HCT116 (cell line): Measurements from ENCODE around the gene MYO1E. TPM values are rescaled to one million over a fixed set of nuclear protein-coding genes. Genes with fewer than 3 reads are reported as not detected.

Experiments
- ATAC-seq: fragments of 200-7000 bp; cut with Tn5 transposase; 2 replicates; pipeline ENCODE4 v1.9.1; 2020; ENCODE audit warnings: mild to moderate bottlenecking, moderate library complexity
- BruUV-seq: library from RNA; stranded (reverse); fragments of 400-500 nt; replicated peaks from 2 replicates; lab custom pipeline; 2021; lab: Mats Ljungman, UMichigan
- CTCF ChIA-PET: fragments of 300-600 bp; sonication (Branson Sonifier 250); formaldehyde crosslinking; loops from one replicate; lab custom pipeline; 2021; ENCODE audit warnings: antibody characterized with exemption; lab: Charles Lee
- POLR2A ChIA-PET: fragments of 300-600, 350-600 bp; sonication (Branson Sonifier 250); formaldehyde crosslinking; loops from one replicate; lab custom pipeline; 2021; ENCODE audit warnings: antibody characterized with exemption; lab: Charles Lee
- RAD21 ChIA-PET, 2 experiments: fragments of 300-600 bp; sonication (Branson Sonifier 250); formaldehyde crosslinking; loops; one replicate each; lab custom pipeline; 2023; ENCODE audit warnings: low total read pairs in 2 of 2; ENCODE audit not compliant: uncharacterized antibody in 2 of 2, unreplicated experiment in 2 of 2, low non-redundant PET in 1 of 2; lab: Charles Lee
- DNase-seq: peaks from one replicate; pipeline ENCODE4 v3.0.0-alpha.2; 2010; ENCODE audit warnings: low read depth, low spot score
- H2AFZ ChIP-seq: fragments of 200-600 bp; shearing (Covaris generic), sonication (generic); 2 replicates; pipeline ENCODE4 v1.6.1; 2017; ENCODE audit warnings: low read depth, mixed run types, mixed read lengths, antibody characterized with exemption, low read length; ENCODE audit not compliant: poor library complexity, severe bottlenecking
- H3K27ac ChIP-seq: 2 replicates; pipeline ENCODE4 v1.5.1; 2012; ENCODE audit warnings: low read depth, low read length
- H3K27me3 ChIP-seq: fragments of 200-600 bp; sonication (generic); 2 replicates; pipeline ENCODE4 v1.6.1; 2016; ENCODE audit warnings: mixed run types, low read length, mixed read lengths; ENCODE audit not compliant: insufficient read depth
- H3K36me3 ChIP-seq, 2 experiments: fragments of 200-500 bp in 1 of 2; fragments of 200-600 bp in 1 of 2; sonication (Bioruptor generic) in 1 of 2; sonication (generic) in 1 of 2; 2 replicates each; pipeline versions ENCODE4 v1.5.1 to v1.6.1; 2014 to 2016; ENCODE audit warnings: low read length in 2 of 2, inconsistent platforms in 1 of 2, mixed read lengths in 1 of 2, mixed run types in 1 of 2; ENCODE audit not compliant: insufficient read depth in 2 of 2, control insufficient read depth in 1 of 2
- H3K4me1 ChIP-seq, 2 experiments: fragments of 200-600 bp in 1 of 2; sonication (generic) in 1 of 2; 2 replicates each; pipeline versions ENCODE4 v1.5.1 to v1.6.1; 2012 to 2017; ENCODE audit warnings: low read length in 2 of 2, inconsistent platforms in 1 of 2, mild to moderate bottlenecking in 1 of 2, mixed read lengths in 1 of 2, mixed run types in 1 of 2, moderate library complexity in 1 of 2; ENCODE audit not compliant: insufficient read depth in 2 of 2, control insufficient read depth in 1 of 2
- H3K4me2 ChIP-seq: fragments of 200-600 bp; sonication (generic); 2 replicates; pipeline ENCODE4 v1.6.1; 2017; ENCODE audit warnings: mixed run types, low read length, mixed read lengths
- H3K4me3 ChIP-seq, 2 experiments: fragments of 200-600 bp in 1 of 2; sonication (generic) in 1 of 2; replicated peaks in 1 of 2; 2 replicates each; pipeline ENCODE4 v1.5.1; 2011 to 2016; ENCODE audit warnings: low read length in 2 of 2, control low read depth in 1 of 2, low read depth in 1 of 2, mild to moderate bottlenecking in 1 of 2, mixed read lengths in 1 of 2, mixed run types in 1 of 2
- H3K79me2 ChIP-seq: fragments of 200-600 bp; sonication (generic); 2 replicates; pipeline ENCODE4 v1.6.1; 2017; ENCODE audit warnings: mild to moderate bottlenecking, mixed run types, low read length, moderate library complexity, mixed read lengths; ENCODE audit not compliant: insufficient read depth
- H3K9ac ChIP-seq: fragments of 200-600 bp; sonication (generic); 2 replicates; pipeline ENCODE4 v1.6.1; 2016; ENCODE audit warnings: low read length, mixed read lengths
- H3K9me2 ChIP-seq: fragments of 200-600 bp; sonication (generic), shearing (Covaris generic); 2 replicates; pipeline ENCODE4 v1.6.1; 2017; ENCODE audit warnings: mixed run types, mild to moderate bottlenecking, moderate library complexity; ENCODE audit not compliant: insufficient read depth
- H3K9me3 ChIP-seq, 2 experiments: fragments of 200-500 bp in 1 of 2; fragments of 200-600 bp in 1 of 2; sonication (Bioruptor generic) in 1 of 2; sonication (generic) in 1 of 2; 2 replicates each; pipeline ENCODE4 v1.6.1; 2014 to 2017; ENCODE audit warnings: low read length in 2 of 2, mixed read lengths in 2 of 2, inconsistent platforms in 1 of 2, low read depth in 1 of 2, mild to moderate bottlenecking in 1 of 2, mixed run types in 1 of 2, moderate library complexity in 1 of 2; ENCODE audit not compliant: control insufficient read depth in 1 of 2, insufficient read depth in 1 of 2
- H4K20me1 ChIP-seq: fragments of 200-600 bp; sonication (generic), shearing (Covaris generic); 2 replicates; pipeline ENCODE4 v1.6.1; 2017; ENCODE audit warnings: mixed run types, mild to moderate bottlenecking, moderate library complexity; ENCODE audit not compliant: insufficient read depth
- CBX3 ChIP-seq: IDR thresholded peaks from 2 replicates; pipeline ENCODE4 v1.6.1; 2012; ENCODE audit warnings: low read depth
- CEBPB ChIP-seq: IDR thresholded peaks from 2 replicates; pipeline ENCODE4 v1.6.1; 2012; ENCODE audit warnings: low read depth
- EGR1 ChIP-seq: IDR thresholded peaks from 2 replicates; pipeline ENCODE4 v1.6.1; 2012; ENCODE audit warnings: low read depth
- EZH2phosphoT487 ChIP-seq: fragments of 200-600 bp; IDR thresholded peaks from 2 replicates; pipeline ENCODE4 v1.6.1; 2018; ENCODE audit warnings: antibody characterized with exemption, borderline replicate concordance
- FOSL1 ChIP-seq: IDR thresholded peaks from 2 replicates; pipeline ENCODE4 v1.6.1; 2012; ENCODE audit warnings: low read depth
- JUND ChIP-seq: IDR thresholded peaks from 2 replicates; pipeline ENCODE4 v1.6.1; 2012
- POLR2A ChIP-seq: IDR thresholded peaks from 2 replicates; pipeline ENCODE4 v1.7.0; 2011; ENCODE audit warnings: borderline replicate concordance; ENCODE audit not compliant: insufficient read depth, insufficient read length; ENCODE audit errors: extremely low read depth
- POLR2AphosphoS5 ChIP-seq: IDR thresholded peaks from 2 replicates; pipeline ENCODE4 v1.6.1; 2011; ENCODE audit warnings: mild to moderate bottlenecking, low read depth, low read length, moderate library complexity
- RAD21 ChIP-seq: IDR thresholded peaks from 2 replicates; pipeline ENCODE4 v1.6.1; 2012; ENCODE audit warnings: low read depth, mild to moderate bottlenecking
- SIN3A ChIP-seq: IDR thresholded peaks from 2 replicates; pipeline ENCODE4 v1.6.1; 2012; ENCODE audit warnings: low read depth
- SP1 ChIP-seq: IDR thresholded peaks from 2 replicates; pipeline ENCODE4 v1.6.1; 2012; ENCODE audit warnings: low read depth
- SRF ChIP-seq: IDR thresholded peaks from 2 replicates; pipeline ENCODE4 v1.6.1; 2012; ENCODE audit warnings: low read depth
- TCF7L2 ChIP-seq: IDR thresholded peaks from 2 replicates; pipeline ENCODE4 v1.7.0; 2011; ENCODE audit warnings: borderline replicate concordance, inconsistent platforms; ENCODE audit not compliant: insufficient read depth, insufficient read length; ENCODE audit errors: extremely low read depth
- YY1 ChIP-seq: IDR thresholded peaks from 2 replicates; pipeline ENCODE4 v1.6.1; 2011; ENCODE audit warnings: low read length, low read depth, moderate library complexity, mild to moderate bottlenecking; ENCODE audit not compliant: insufficient replicate concordance; ENCODE audit errors: extremely low read depth
- ZFX ChIP-seq: fragments of 450-650 bp; IDR thresholded peaks from 2 replicates; pipeline ENCODE4 v1.6.1; 2017
- ZNF274 ChIP-seq: fragments of 200-500 bp; sonication (Bioruptor generic); IDR thresholded peaks from 2 replicates; pipeline ENCODE4 v1.6.1; 2014; ENCODE audit warnings: mild to moderate bottlenecking, low read depth, low read length, inconsistent platforms
- intact Hi-C: fragments of 100-400 bp; cut with micrococcal nuclease; formaldehyde crosslinking; loops from 2 replicates; pipeline ENCODE4 v1.10.0; 2022
- total RNA-seq: library from RNA; stranded (reverse); gene quantifications from one replicate; pipeline ENCODE4 v1.2.1, GENCODE V29; 2021; ENCODE audit not compliant: unreplicated experiment
- TF ChIP-seq, protein P1 (sequence below), 3 experiments: fragments of 200-600 bp in 1 of 3; sonication (generic) in 1 of 3; IDR thresholded peaks in 2 of 3; conservative IDR thresholded peaks in 1 of 3; 2 replicates each; pipeline ENCODE4 v1.5.1; 2012 to 2017; ENCODE audit warnings: low read depth in 2 of 3, low read length in 2 of 3, antibody characterized with exemption in 1 of 3, borderline replicate concordance in 1 of 3, control low read depth in 1 of 3, mild to moderate bottlenecking in 1 of 3, mixed read lengths in 1 of 3, mixed run types in 1 of 3, moderate library complexity in 1 of 3; ENCODE audit not compliant: insufficient read depth in 1 of 3
- TF ChIP-seq, protein P2 (sequence below): IDR thresholded peaks from 2 replicates; pipeline ENCODE4 v1.6.1; 2011; ENCODE audit warnings: mild to moderate bottlenecking, low read length, moderate library complexity; ENCODE audit not compliant: insufficient replicate concordance; ENCODE audit errors: extremely low read depth
- TF ChIP-seq, protein P3 (sequence below): IDR thresholded peaks from 2 replicates; pipeline ENCODE4 v1.6.1; 2012

MYO1E gene
- total RNA-seq, 1 experiment from 2014 or later = 182 TPM

DNA sequence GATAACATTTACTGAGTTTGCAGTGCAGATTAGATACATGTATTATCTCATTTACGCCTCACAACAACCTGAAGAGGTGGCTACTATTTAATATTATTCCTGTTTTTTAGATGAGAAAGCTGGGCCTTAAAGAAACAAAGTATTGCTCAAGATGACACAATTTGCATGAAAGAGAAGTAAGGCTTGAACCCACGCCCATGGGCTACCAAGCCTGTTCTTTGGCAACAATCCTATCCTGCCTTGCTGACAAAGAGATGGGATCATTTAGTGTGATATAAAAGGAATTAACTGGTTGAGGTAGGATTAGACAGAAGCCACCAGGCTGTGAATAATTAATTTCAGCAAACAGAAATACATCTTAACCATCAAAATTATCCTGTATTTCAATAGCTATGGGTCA, 175.2 kb downstream of the MYO1E start:
- POLR2A ChIA-PET = interaction anchor here (1.3 kb wide), 1 partner anchor 175 kb away, joined by 3 read pairs; the partner anchor contains the start of gene MYO1E
- H4K20me1 ChIP-seq = no peaks in the 10 kb centered on the region

More for the DNA sequence above, 175.2 kb downstream of the MYO1E start:
- DNase-seq = no peak
- no TSS peak for BruUV-seq
- no peaks in the 10 kb centered on the region for H3K27me3 ChIP-seq
- H3K4me1 ChIP-seq = peaks cover 16 to 29% of the 10 kb centered on the region in 2 experiments
- RAD21 ChIA-PET = interaction anchor here in 1 of 2 experiments (0.6 kb wide), 1 partner anchor 20 kb away, joined by 3 read pairs; no protein-coding TSS in a partner anchor
- no peaks in the 10 kb centered on the region for H3K79me2 ChIP-seq
- H3K36me3 ChIP-seq = peaks cover 15% of the 10 kb centered on the region in 2 experiments; a peak in 3 of 4 replicates
- CTCF ChIA-PET = interaction anchor here (0.6 kb wide), 1 partner anchor 886 kb away, joined by 4 read pairs; no protein-coding TSS in a partner anchor
- H3K9ac ChIP-seq = no peak overlapping the region
- TF ChIP-seq ZFX = no peak
- no peak for TF ChIP-seq SP1
- no peak for TF ChIP-seq CEBPB
- no peak for TF ChIP-seq FOSL1
- TF ChIP-seq, protein P1, sequence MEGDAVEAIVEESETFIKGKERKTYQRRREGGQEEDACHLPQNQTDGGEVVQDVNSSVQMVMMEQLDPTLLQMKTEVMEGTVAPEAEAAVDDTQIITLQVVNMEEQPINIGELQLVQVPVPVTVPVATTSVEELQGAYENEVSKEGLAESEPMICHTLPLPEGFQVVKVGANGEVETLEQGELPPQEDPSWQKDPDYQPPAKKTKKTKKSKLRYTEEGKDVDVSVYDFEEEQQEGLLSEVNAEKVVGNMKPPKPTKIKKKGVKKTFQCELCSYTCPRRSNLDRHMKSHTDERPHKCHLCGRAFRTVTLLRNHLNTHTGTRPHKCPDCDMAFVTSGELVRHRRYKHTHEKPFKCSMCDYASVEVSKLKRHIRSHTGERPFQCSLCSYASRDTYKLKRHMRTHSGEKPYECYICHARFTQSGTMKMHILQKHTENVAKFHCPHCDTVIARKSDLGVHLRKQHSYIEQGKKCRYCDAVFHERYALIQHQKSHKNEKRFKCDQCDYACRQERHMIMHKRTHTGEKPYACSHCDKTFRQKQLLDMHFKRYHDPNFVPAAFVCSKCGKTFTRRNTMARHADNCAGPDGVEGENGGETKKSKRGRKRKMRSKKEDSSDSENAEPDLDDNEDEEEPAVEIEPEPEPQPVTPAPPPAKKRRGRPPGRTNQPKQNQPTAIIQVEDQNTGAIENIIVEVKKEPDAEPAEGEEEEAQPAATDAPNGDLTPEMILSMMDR (IDR thresholded peaks at IDR 0.05 in 2 of 3, conservative IDR thresholded peaks at IDR 0.05 in 1 of 3; ENCODE audit: borderline replicate concordance in 1 of 3, insufficient read depth in 1 of 3, low read depth in 2 of 3, low read length in 2 of 3) = no peak
- TF ChIP-seq EZH2phosphoT487 = no peak
- TF ChIP-seq, protein P2, sequence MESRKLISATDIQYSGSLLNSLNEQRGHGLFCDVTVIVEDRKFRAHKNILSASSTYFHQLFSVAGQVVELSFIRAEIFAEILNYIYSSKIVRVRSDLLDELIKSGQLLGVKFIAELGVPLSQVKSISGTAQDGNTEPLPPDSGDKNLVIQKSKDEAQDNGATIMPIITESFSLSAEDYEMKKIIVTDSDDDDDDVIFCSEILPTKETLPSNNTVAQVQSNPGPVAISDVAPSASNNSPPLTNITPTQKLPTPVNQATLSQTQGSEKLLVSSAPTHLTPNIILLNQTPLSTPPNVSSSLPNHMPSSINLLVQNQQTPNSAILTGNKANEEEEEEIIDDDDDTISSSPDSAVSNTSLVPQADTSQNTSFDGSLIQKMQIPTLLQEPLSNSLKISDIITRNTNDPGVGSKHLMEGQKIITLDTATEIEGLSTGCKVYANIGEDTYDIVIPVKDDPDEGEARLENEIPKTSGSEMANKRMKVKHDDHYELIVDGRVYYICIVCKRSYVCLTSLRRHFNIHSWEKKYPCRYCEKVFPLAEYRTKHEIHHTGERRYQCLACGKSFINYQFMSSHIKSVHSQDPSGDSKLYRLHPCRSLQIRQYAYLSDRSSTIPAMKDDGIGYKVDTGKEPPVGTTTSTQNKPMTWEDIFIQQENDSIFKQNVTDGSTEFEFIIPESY = no peak
- TF ChIP-seq, protein P3, sequence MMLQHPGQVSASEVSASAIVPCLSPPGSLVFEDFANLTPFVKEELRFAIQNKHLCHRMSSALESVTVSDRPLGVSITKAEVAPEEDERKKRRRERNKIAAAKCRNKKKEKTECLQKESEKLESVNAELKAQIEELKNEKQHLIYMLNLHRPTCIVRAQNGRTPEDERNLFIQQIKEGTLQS = no peak
- TF ChIP-seq SIN3A = no peak
- TF ChIP-seq YY1 = no peak
- TF ChIP-seq EGR1 = no peak
- TF ChIP-seq POLR2AphosphoS5 = no peak
- no peak for TF ChIP-seq SRF
- TF ChIP-seq ZNF274 = no peak
- no peak for TF ChIP-seq POLR2A
- TF ChIP-seq TCF7L2 = no peak
- TF ChIP-seq RAD21 = no peak
- TF ChIP-seq CBX3 = no peak
- no peak for TF ChIP-seq JUND
- intact Hi-C loops = no loop called here
- no peak for ATAC-seq
- H3K9me2 ChIP-seq = no peaks in the 10 kb centered on the region
- H2AFZ ChIP-seq = no peak overlapping the region
- no peak overlapping the region for H3K27ac ChIP-seq
- no peak overlapping the region for H3K4me3 ChIP-seq
- H3K9me3 ChIP-seq = no peaks in the 10 kb centered on the region
- no peak overlapping the region for H3K4me2 ChIP-seq
